Measurements from ENCODE around the gene ERC2.

ERC2 gene

GRCh38 chr3:56459104-56459496, 9.2 kb downstream of the ERC2 start:
- H3K27ac ChIP-seq (ENCODE audit: extremely low read depth, low read depth, low read length): no peak overlapping the region
- no peaks in the 10 kb centered on the region for H3K36me3 ChIP-seq (ENCODE audit: control insufficient read depth in 2 of 2, insufficient read depth in 1 of 2, low read length in 2 of 2)
- no peak for TF ChIP-seq ZSCAN18 (tag by site-specific recombination; IDR thresholded peaks at IDR 0.05)
- TF ChIP-seq ZNF184 (tag by site-specific recombination; IDR thresholded peaks at IDR 0.05): no peak
- no peak for TF ChIP-seq AEBP2 (tag by site-specific recombination; IDR thresholded peaks at IDR 0.05; ENCODE audit: borderline replicate concordance)
- no peak for TF ChIP-seq ZNF521 (tag by site-specific recombination; IDR thresholded peaks at IDR 0.05)
- no peak for TF ChIP-seq GLI4 (tag by site-specific recombination; IDR thresholded peaks at IDR 0.05)
- TF ChIP-seq TSHZ1 (tag by site-specific recombination; IDR thresholded peaks at IDR 0.05; ENCODE audit: borderline replicate concordance): no peak
- TF ChIP-seq ZNF596 (tag by site-specific recombination; IDR thresholded peaks at IDR 0.05): no peak
- no peak for TF ChIP-seq ZNF664 (tag by site-specific recombination; IDR thresholded peaks at IDR 0.05)
- TF ChIP-seq ZNF776 (tag by site-specific recombination; IDR thresholded peaks at IDR 0.05; ENCODE audit: borderline replicate concordance): no peak
- no peak for TF ChIP-seq KLF9 (tag by site-specific recombination; IDR thresholded peaks at IDR 0.05; ENCODE audit: low read depth)
- TF ChIP-seq ZNF654 (tag by site-specific recombination; IDR thresholded peaks at IDR 0.05; ENCODE audit: low read depth): no peak
- TF ChIP-seq ZNF280D (tag by site-specific recombination; IDR thresholded peaks at IDR 0.05): no peak
- TF ChIP-seq ZNF248 (tag by site-specific recombination; IDR thresholded peaks at IDR 0.05): no peak
- TF ChIP-seq ZNF48 (tag by site-specific recombination; IDR thresholded peaks at IDR 0.05): no peak
- no peak for TF ChIP-seq BCL11B (tag by site-specific recombination; IDR thresholded peaks at IDR 0.05; ENCODE audit: low read depth)
- TF ChIP-seq TCF7L2 (IDR thresholded peaks at IDR 0.05; ENCODE audit: borderline replicate concordance, low read depth, low read length): no peak
- TF ChIP-seq MZF1 (tag by site-specific recombination; IDR thresholded peaks at IDR 0.05; ENCODE audit: borderline replicate concordance): no peak
- no peak for TF ChIP-seq REPIN1 (tag by site-specific recombination; IDR thresholded peaks at IDR 0.05; ENCODE audit: low read depth)
- TF ChIP-seq ZSCAN4 (tag by site-specific recombination; IDR thresholded peaks at IDR 0.05): no peak
- CTCF ChIA-PET: interaction anchor here (0.8 kb wide), 1 partner anchor 10 kb away, joined by 3 read pairs; no protein-coding TSS in a partner anchor
- no peaks in the 10 kb centered on the region for H3K9me3 ChIP-seq (ENCODE audit: control insufficient read depth, insufficient read depth, low read depth, low read length)
- H3K4me3 ChIP-seq (ENCODE audit: low read depth, low read length): no peak overlapping the region
- H3K4me1 ChIP-seq (ENCODE audit: control insufficient read depth, insufficient read depth, low read length): 0 out of 2 replicates have a peak, but pooled peaks cover 4% of the 10 kb centered on the region
- POLR2A ChIA-PET: interaction anchor here (0.5 kb wide), 1 partner anchor 203 kb away, joined by 3 read pairs; no protein-coding TSS in a partner anchor

Measured in HEK293 (cell line).